ENCODE data around the gene SLC24A4. TPM values are rescaled to one million over a fixed set of nuclear protein-coding genes. Genes with fewer than 3 reads are reported as not detected.
A peak's percentile ranks its signal among the peaks of the same experiment; 100 is the strongest.

SLC24A4 gene
- total and polyA plus RNA-seq, 5 donors: 0.48 to 0.56 (median 0.50) TPM

GRCh38 chr14:92372230-92372629 is 49.3 kb downstream of the SLC24A4 start:
- intact Hi-C loops (cut with DNase I): no loop called here
- H3K27me3 ChIP-seq (ENCODE audit: control insufficient read depth, insufficient read depth): no peaks in the 10 kb centered on the region
- no peaks in the 10 kb centered on the region for H3K4me1 ChIP-seq (ENCODE audit: control insufficient read depth, insufficient read depth, low read length)
- no peaks in the 10 kb centered on the region for H3K9me3 ChIP-seq (ENCODE audit: control insufficient read depth, low read length)
- WGBS: 80% methylated on average over 2 of the region's 2 CpGs
- no peak for ATAC-seq
- no peak overlapping the region for H3K27ac ChIP-seq (ENCODE audit: low read length)
- no peak overlapping the region for H3K4me3 ChIP-seq (ENCODE audit: low read length)
- no peak for DNase-seq

GRCh38 chr14:92373336-92373735 is 50.4 kb downstream of the SLC24A4 start:
- H3K27me3 ChIP-seq (ENCODE audit: control insufficient read depth, insufficient read depth): no peaks in the 10 kb centered on the region
- WGBS: 78% methylated on average over 7 of the region's 7 CpGs
- H3K4me3 ChIP-seq (ENCODE audit: low read length): no peak overlapping the region
- no peak for ATAC-seq
- intact Hi-C loops (cut with DNase I): no loop called here
- H3K27ac ChIP-seq (ENCODE audit: low read length): no peak overlapping the region
- no peaks in the 10 kb centered on the region for H3K9me3 ChIP-seq (ENCODE audit: control insufficient read depth, low read length)
- H3K4me1 ChIP-seq (ENCODE audit: control insufficient read depth, insufficient read depth, low read length): no peaks in the 10 kb centered on the region
- DNase-seq: no peak

- Histone ChIP-seq H3K4me3 (ENCODE audit: low read length) (no peak overlapping the region), H3K27ac (ENCODE audit: low read length) (no peak overlapping the region), H3K4me1 (ENCODE audit: control insufficient read depth, insufficient read depth, low read length) (no peaks in the 10 kb centered on the region), H3K9me3 (ENCODE audit: control insufficient read depth, low read length) (no peaks in the 10 kb centered on the region), H3K27me3 (ENCODE audit: control insufficient read depth, insufficient read depth) (no peaks in the 10 kb centered on the region)
- 84% methylated on average over 10 of the region's 10 CpGs for WGBS
- DNase-seq: no peak
- ATAC-seq: no peak
- intact Hi-C loops (cut with DNase I): no loop called here
These were observed 57.2 kb downstream of the SLC24A4 start for GRCh38 chr14:92380131-92380530.

- 95% methylated on average over 9 of the region's 9 CpGs for WGBS
These were observed 57.6 kb downstream of the SLC24A4 start for GRCh38 chr14:92380582-92380981.

GRCh38 chr14:92382677-92383076 is 59.7 kb downstream of the SLC24A4 start:
- DNase-seq: no peak
- no peak for ATAC-seq
- H3K4me3 ChIP-seq (ENCODE audit: low read length): no peak overlapping the region
- no peak overlapping the region for H3K27ac ChIP-seq (ENCODE audit: low read length)
- H3K27me3 ChIP-seq (ENCODE audit: control insufficient read depth, insufficient read depth): no peaks in the 10 kb centered on the region
- no peaks in the 10 kb centered on the region for H3K9me3 ChIP-seq (ENCODE audit: control insufficient read depth, low read length)
- WGBS: 66% methylated on average over 4 of the region's 4 CpGs
- intact Hi-C loops (cut with DNase I): no loop called here
- no peaks in the 10 kb centered on the region for H3K4me1 ChIP-seq (ENCODE audit: control insufficient read depth, insufficient read depth, low read length)

More at GRCh38 chr14:92380582-92380981, 57.6 kb downstream of the SLC24A4 start:
- Histone ChIP-seq H3K27ac (ENCODE audit: low read length) (no peak overlapping the region), H3K9me3 (ENCODE audit: control insufficient read depth, low read length) (no peaks in the 10 kb centered on the region), H3K4me3 (ENCODE audit: low read length) (no peak overlapping the region), H3K27me3 (ENCODE audit: control insufficient read depth, insufficient read depth) (no peaks in the 10 kb centered on the region), H3K4me1 (ENCODE audit: control insufficient read depth, insufficient read depth, low read length) (no peaks in the 10 kb centered on the region)
- DNase-seq (peak in 1 of 3 donors; percentile 18), ATAC-seq (no peak)
- intact Hi-C loops (cut with DNase I): no loop called here

- no peaks in the 10 kb centered on the region for H3K4me1 ChIP-seq (ENCODE audit: control insufficient read depth, insufficient read depth, low read length)
- ATAC-seq (no peak), DNase-seq (peak in 1 of 3 donors; percentile 23)
- H3K27ac ChIP-seq (ENCODE audit: low read length): no peak overlapping the region
- intact Hi-C loops (cut with DNase I): no loop called here
- H3K27me3 ChIP-seq (ENCODE audit: control insufficient read depth, insufficient read depth): no peaks in the 10 kb centered on the region
- H3K4me3 ChIP-seq (ENCODE audit: low read length): no peak overlapping the region
- WGBS: 50% methylated on average over 12 of the region's 12 CpGs
- H3K9me3 ChIP-seq (ENCODE audit: control insufficient read depth, low read length): no peaks in the 10 kb centered on the region
These were observed 60.8 kb downstream of the SLC24A4 start for GRCh38 chr14:92383805-92384204.

- H3K27me3 ChIP-seq (ENCODE audit: control insufficient read depth, insufficient read depth): no peaks in the 10 kb centered on the region
- DNase-seq: no peak
- H3K27ac ChIP-seq (ENCODE audit: low read length): no peak overlapping the region
- no peaks in the 10 kb centered on the region for H3K4me1 ChIP-seq (ENCODE audit: control insufficient read depth, insufficient read depth, low read length)
- intact Hi-C loops (cut with DNase I): no loop called here
- no peak for ATAC-seq
- WGBS: 87% methylated on average over 5 of the region's 5 CpGs
- no peak overlapping the region for H3K4me3 ChIP-seq (ENCODE audit: low read length)
- no peaks in the 10 kb centered on the region for H3K9me3 ChIP-seq (ENCODE audit: control insufficient read depth, low read length)
These were observed 61.6 kb downstream of the SLC24A4 start for GRCh38 chr14:92384461-92385133.

GRCh38 chr14:92385561-92385960 is 62.6 kb downstream of the SLC24A4 start:
- Histone ChIP-seq H3K9me3 (ENCODE audit: control insufficient read depth, low read length) (no peaks in the 10 kb centered on the region), H3K4me1 (ENCODE audit: control insufficient read depth, insufficient read depth, low read length) (no peaks in the 10 kb centered on the region), H3K27me3 (ENCODE audit: control insufficient read depth, insufficient read depth) (no peaks in the 10 kb centered on the region), H3K27ac (ENCODE audit: low read length) (no peak overlapping the region), H3K4me3 (ENCODE audit: low read length) (no peak overlapping the region)
- 56% methylated on average over 11 of the region's 11 CpGs for WGBS
- intact Hi-C loops (cut with DNase I): no loop called here
- no peak for ATAC-seq
- no peak for DNase-seq

- DNase-seq: no peak
- WGBS: 90% methylated on average over 5 of the region's 5 CpGs
- Histone ChIP-seq H3K9me3 (ENCODE audit: control insufficient read depth, low read length) (no peaks in the 10 kb centered on the region), H3K27me3 (ENCODE audit: control insufficient read depth, insufficient read depth) (no peaks in the 10 kb centered on the region), H3K27ac (ENCODE audit: low read length) (no peak overlapping the region), H3K4me3 (ENCODE audit: low read length) (no peak overlapping the region), H3K4me1 (ENCODE audit: control insufficient read depth, insufficient read depth, low read length) (no peaks in the 10 kb centered on the region)
- intact Hi-C loops (cut with DNase I): no loop called here
- no peak for ATAC-seq
These were observed 63.2 kb downstream of the SLC24A4 start for GRCh38 chr14:92386165-92386564.

GRCh38 chr14:92386637-92387036 is 63.7 kb downstream of the SLC24A4 start:
- intact Hi-C loops (cut with DNase I): no loop called here
- no peak for DNase-seq
- Histone ChIP-seq H3K27ac (ENCODE audit: low read length) (no peak overlapping the region), H3K27me3 (ENCODE audit: control insufficient read depth, insufficient read depth) (no peaks in the 10 kb centered on the region), H3K4me1 (ENCODE audit: control insufficient read depth, insufficient read depth, low read length) (no peaks in the 10 kb centered on the region), H3K4me3 (ENCODE audit: low read length) (no peak overlapping the region), H3K9me3 (ENCODE audit: control insufficient read depth, low read length) (no peaks in the 10 kb centered on the region)
- 66% methylated on average over 9 of the region's 9 CpGs for WGBS
- peak in 1 of 2 donors; percentile 32 for ATAC-seq

GRCh38 chr14:92387578-92387977 is 64.6 kb downstream of the SLC24A4 start:
- Histone ChIP-seq H3K9me3 (ENCODE audit: control insufficient read depth, low read length) (no peaks in the 10 kb centered on the region), H3K27ac (ENCODE audit: low read length) (no peak overlapping the region), H3K27me3 (ENCODE audit: control insufficient read depth, insufficient read depth) (no peaks in the 10 kb centered on the region), H3K4me1 (ENCODE audit: control insufficient read depth, insufficient read depth, low read length) (no peaks in the 10 kb centered on the region), H3K4me3 (ENCODE audit: low read length) (no peak overlapping the region)
- no peak for ATAC-seq
- WGBS: 97% methylated on average over 1 of the region's 1 CpG
- intact Hi-C loops (cut with DNase I): no loop called here
- DNase-seq: no peak
